Calu3 (cell line): ENCODE measurements around the gene CD6. TPM values are rescaled to one million over a fixed set of nuclear protein-coding genes. Genes with fewer than 3 reads are reported as not detected.

Experiments
- BruUV-seq: library from RNA; stranded (reverse); fragments of 400-500 nt; replicated peaks from 2 replicates; lab custom pipeline; 2021; lab: Mats Ljungman, UMichigan
- CTCF ChIA-PET: fragments of 300-600 bp; sonication (Branson Sonifier 250); formaldehyde crosslinking; loops from one replicate; lab custom pipeline; 2022; ENCODE audit warnings: antibody characterized with exemption; lab: Charles Lee
- DNase-seq: peaks from one replicate; pipeline ENCODE4 v3.0.0; 2022
- H3K27ac Mint-ChIP-seq: one replicate; pipeline ENCODE4 v1.8.0; 2022; ENCODE audit warnings: mixed read lengths; ENCODE audit not compliant: unreplicated experiment
- H3K27me3 Mint-ChIP-seq: one replicate; pipeline ENCODE4 v1.8.0; 2022; ENCODE audit warnings: mixed read lengths; ENCODE audit not compliant: unreplicated experiment
- H3K36me3 Mint-ChIP-seq: one replicate; pipeline ENCODE4 v1.8.0; 2022; ENCODE audit warnings: mild to moderate bottlenecking, moderate library complexity, mixed read lengths; ENCODE audit not compliant: insufficient read depth, unreplicated experiment
- H3K4me1 Mint-ChIP-seq: one replicate; pipeline ENCODE4 v1.8.0; 2022; ENCODE audit warnings: mild to moderate bottlenecking, low read depth, mixed read lengths; ENCODE audit not compliant: unreplicated experiment
- H3K4me3 Mint-ChIP-seq: one replicate; pipeline ENCODE4 v1.8.0; 2022; ENCODE audit warnings: mild to moderate bottlenecking, low read depth, moderate library complexity, mixed read lengths; ENCODE audit not compliant: unreplicated experiment
- H3K9me3 Mint-ChIP-seq: one replicate; pipeline ENCODE4 v1.8.0; 2022; ENCODE audit warnings: low read depth, mixed read lengths; ENCODE audit not compliant: unreplicated experiment
- CTCF ChIP-seq: fragments of 200-600 bp; IDR thresholded peaks from one replicate; pipeline ENCODE4 v1.8.0; 2022; ENCODE audit warnings: antibody characterized with exemption; ENCODE audit not compliant: unreplicated experiment
- intact Hi-C: fragments of 100-400 bp; cut with micrococcal nuclease; formaldehyde crosslinking; loops from one replicate; pipeline ENCODE4 v1.10.0; 2022; ENCODE audit not compliant: unreplicated experiment
- total RNA-seq: library from RNA; stranded (reverse); gene quantifications from 2 replicates; pipeline ENCODE4 v1.2.3, GENCODE V29; 2022

The CD6 gene
- total RNA-seq, 1 experiment from 2014 or later, result 0.26 TPM

GRCh38 chr11:61012737-61013215, 41.3 kb downstream of the CD6 start:
- H3K27me3 Mint-ChIP-seq, result peaks cover 78% of the 10 kb centered on the region

DNA sequence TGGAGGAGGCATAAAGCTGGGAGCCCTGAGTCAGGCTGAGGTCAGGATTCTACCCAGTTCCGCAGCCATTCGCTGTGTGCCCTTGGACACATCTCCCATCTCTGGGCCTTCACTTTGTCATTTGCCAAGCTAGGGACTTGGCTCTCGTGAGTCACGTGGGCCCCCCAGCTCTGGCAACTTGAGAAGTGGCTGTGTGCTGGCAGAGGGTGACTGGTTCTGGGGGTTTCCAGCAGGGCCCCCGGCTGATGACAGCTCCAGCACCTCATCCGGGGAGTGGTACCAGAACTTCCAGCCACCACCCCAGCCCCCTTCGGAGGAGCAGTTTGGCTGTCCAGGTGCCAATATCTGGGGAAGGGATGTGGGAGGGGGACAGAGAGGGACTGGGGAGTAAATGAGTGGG, 46.6 kb downstream of the CD6 start:
- CTCF ChIA-PET, result no interaction called here
- BruUV-seq, result no TSS peak
- H3K4me3 Mint-ChIP-seq, result no peak overlapping the region
- no peak for TF ChIP-seq CTCF
- H3K27ac Mint-ChIP-seq, result no peak overlapping the region
- no peak for DNase-seq
- no peaks in the 10 kb centered on the region for H3K4me1 Mint-ChIP-seq
- H3K36me3 Mint-ChIP-seq, result no peaks in the 10 kb centered on the region
- H3K27me3 Mint-ChIP-seq, result peaks cover 88% of the 10 kb centered on the region
- intact Hi-C loops, result no loop called here
- H3K9me3 Mint-ChIP-seq, result no peaks in the 10 kb centered on the region

More at GRCh38 chr11:61012737-61013215, 41.3 kb downstream of the CD6 start:
- Mint-ChIP-seq H3K4me3 (no peak overlapping the region), H3K36me3 (peaks cover 5% of the 10 kb centered on the region), H3K4me1 (no peaks in the 10 kb centered on the region), H3K27ac (no peak overlapping the region), H3K9me3 (no peaks in the 10 kb centered on the region)
- CTCF ChIA-PET, result no interaction called here
- intact Hi-C loops, result no loop called here
- TF ChIP-seq CTCF, result no peak
- no peak for DNase-seq
- no TSS peak for BruUV-seq

DNA sequence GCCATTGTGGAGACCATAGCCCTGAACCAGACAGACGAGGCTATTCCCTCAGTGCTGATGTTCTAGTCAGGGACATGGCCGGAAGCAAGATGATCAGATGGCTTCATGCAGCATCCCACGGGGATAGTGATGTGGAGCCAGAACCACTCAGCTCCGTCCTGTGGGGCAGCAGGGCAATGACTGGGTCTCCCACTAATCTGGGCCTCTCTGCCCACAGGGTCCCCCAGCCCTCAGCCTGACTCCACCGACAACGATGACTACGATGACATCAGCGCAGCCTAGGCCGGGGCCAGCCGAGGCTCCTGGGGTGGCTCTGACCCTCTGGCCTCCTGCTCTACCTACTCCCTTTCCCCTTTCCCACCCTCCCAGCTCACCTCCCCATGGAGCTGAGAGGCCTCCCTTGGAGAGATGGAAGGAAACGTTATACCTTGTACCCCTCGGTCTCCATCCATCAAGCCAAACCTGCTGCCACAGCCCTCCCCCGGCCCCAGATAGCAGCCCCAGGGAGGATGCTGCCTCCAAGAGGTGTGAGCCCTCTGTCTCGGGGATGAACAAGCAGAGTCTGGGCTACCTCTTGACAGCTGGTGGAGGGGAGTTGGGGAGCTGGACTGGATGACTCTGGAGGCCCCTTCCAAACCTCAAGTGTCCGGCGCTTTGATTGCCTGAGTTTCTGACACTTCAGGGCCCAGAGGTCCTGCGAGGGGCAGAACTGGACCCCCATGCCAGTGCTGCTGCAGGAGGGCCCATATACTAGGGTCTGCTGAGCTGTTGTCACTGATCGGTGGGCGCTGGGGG, 47.8 kb downstream of the CD6 start:
- no peaks in the 10 kb centered on the region for H3K36me3 Mint-ChIP-seq
- no peaks in the 10 kb centered on the region for H3K4me1 Mint-ChIP-seq
- CTCF ChIA-PET, result interaction anchor here (0.5 to 1.1 kb wide), 2 partner anchors 9 to 42 kb away, joined by 3 read pairs; no protein-coding TSS in a partner anchor
- DNase-seq, result no peak
- no peak overlapping the region for H3K27ac Mint-ChIP-seq
- intact Hi-C loops, result no loop called here
- no TSS peak for BruUV-seq
- H3K9me3 Mint-ChIP-seq, result no peaks in the 10 kb centered on the region
- H3K27me3 Mint-ChIP-seq, result peaks cover 88% of the 10 kb centered on the region
- H3K4me3 Mint-ChIP-seq, result no peak overlapping the region
- TF ChIP-seq CTCF, result no peak

- Mint-ChIP-seq H3K4me3 (no peak overlapping the region), H3K27me3 (peaks cover 93% of the 10 kb centered on the region), H3K9me3 (no peaks in the 10 kb centered on the region), H3K4me1 (no peaks in the 10 kb centered on the region), H3K36me3 (no peaks in the 10 kb centered on the region), H3K27ac (no peak overlapping the region)
- no peak for DNase-seq
- no peak for TF ChIP-seq CTCF
- no TSS peak for BruUV-seq
- intact Hi-C loops, result no loop called here
- CTCF ChIA-PET, result interaction anchor here (1.1 kb wide), 1 partner anchor 8 kb away, joined by 3 read pairs; no protein-coding TSS in a partner anchor
Measured at GRCh38 chr11:61019832-61020405, 48.4 kb downstream of the CD6 start.
